NCI-H1105 treated with DMSO at 0.1 percent for 48 hours (cell line): ENCODE measurements around the gene MYO3B.
"Not testable (repeated sequence)": the region's sequence is repeated elsewhere in the genome, so short reads cannot be mapped to it uniquely, and the experiment has no call there.

ENCODE experiments used
- DNase-seq: peaks from one replicate; lab custom pipeline; 2025; lab: John Stamatoyannopoulos, UW

MYO3B gene

GRCh38 chr2:170432823-170433222, 254.9 kb downstream of the MYO3B start:
- no peak for DNase-seq

GRCh38 chr2:170433448-170433847, 255.5 kb downstream of the MYO3B start:
- no peak for DNase-seq

GRCh38 chr2:170434396-170434795, 256.4 kb downstream of the MYO3B start:
- not testable (repeated sequence) for DNase-seq

GRCh38 chr2:170434900-170435621, 257.1 kb downstream of the MYO3B start:
- no peak for DNase-seq

GRCh38 chr2:170436077-170436943, 258.4 kb downstream of the MYO3B start:
- DNase-seq, result no peak

GRCh38 chr2:170446078-170446477, 268.1 kb downstream of the MYO3B start:
- no peak for DNase-seq

GRCh38 chr2:170449034-170449433, 271.1 kb downstream of the MYO3B start:
- DNase-seq, result no peak

- no peak for DNase-seq
Observed at GRCh38 chr2:170454471-170455372, 276.8 kb downstream of the MYO3B start.

- no peak for DNase-seq
Observed at GRCh38 chr2:170455617-170456426, 277.9 kb downstream of the MYO3B start.

GRCh38 chr2:170456914-170457313, 279.0 kb downstream of the MYO3B start:
- DNase-seq, result no peak

GRCh38 chr2:170457742-170458141, 279.8 kb downstream of the MYO3B start:
- no peak for DNase-seq

GRCh38 chr2:170461889-170462288, 283.9 kb downstream of the MYO3B start:
- peak; percentile 1 for DNase-seq

- DNase-seq, result no peak
Observed at GRCh38 chr2:170462433-170463205, 284.7 kb downstream of the MYO3B start.

GRCh38 chr2:170463206-170463537, 285.2 kb downstream of the MYO3B start:
- DNase-seq, result no peak

GRCh38 chr2:170464268-170464667, 286.3 kb downstream of the MYO3B start:
- no peak for DNase-seq

GRCh38 chr2:170465241-170465640, 287.3 kb downstream of the MYO3B start:
- no peak for DNase-seq

GRCh38 chr2:170466632-170467031, 288.7 kb downstream of the MYO3B start:
- DNase-seq, result no peak

GRCh38 chr2:170467568-170468422, 289.8 kb downstream of the MYO3B start:
- peak; percentile 85 for DNase-seq

GRCh38 chr2:170468557-170468956, 290.6 kb downstream of the MYO3B start:
- DNase-seq, result peak; percentile 41

GRCh38 chr2:170472498-170472897, 294.6 kb downstream of the MYO3B start:
- not testable (repeated sequence) for DNase-seq
